HCT116 (cell line): ENCODE measurements around the gene CLASP2.

ENCODE experiments used
- POLR2AphosphoS5 ChIP-seq: IDR thresholded peaks from 2 replicates; pipeline ENCODE4 v1.6.1; 2011; ENCODE audit warnings: mild to moderate bottlenecking, low read depth, low read length, moderate library complexity
- TF ChIP-seq, protein P1 (sequence below), 3 experiments: fragments of 200-600 bp in 1 of 3; sonication (generic) in 1 of 3; IDR thresholded peaks in 2 of 3; conservative IDR thresholded peaks in 1 of 3; 2 replicates each; pipeline ENCODE4 v1.5.1; 2012 to 2017; ENCODE audit warnings: low read depth in 2 of 3, low read length in 2 of 3, antibody characterized with exemption in 1 of 3, borderline replicate concordance in 1 of 3, control low read depth in 1 of 3, mild to moderate bottlenecking in 1 of 3, mixed read lengths in 1 of 3, mixed run types in 1 of 3, moderate library complexity in 1 of 3; ENCODE audit not compliant: insufficient read depth in 1 of 3

DNA sequence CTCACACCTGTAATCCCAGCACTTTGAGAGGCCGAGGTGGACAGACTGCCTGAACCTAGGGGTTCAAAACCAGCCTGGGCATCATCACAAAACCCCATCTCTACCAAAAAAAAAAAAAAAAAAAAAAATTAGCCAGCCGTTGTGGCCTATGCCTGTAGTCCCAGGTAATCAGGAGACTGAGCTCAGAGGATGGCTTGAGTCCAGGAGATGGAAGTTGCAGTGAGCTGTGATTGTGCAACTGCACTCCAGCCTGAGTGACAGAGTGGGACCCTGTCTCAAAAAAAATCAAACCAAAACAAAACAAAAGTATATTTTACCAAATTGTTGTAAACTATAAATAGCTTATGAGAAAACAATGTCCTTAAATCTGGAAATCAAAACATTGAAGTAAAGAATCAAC, 243.2 kb downstream of the CLASP2 start:
- TF ChIP-seq POLR2AphosphoS5: no peak
- TF ChIP-seq, protein P1, sequence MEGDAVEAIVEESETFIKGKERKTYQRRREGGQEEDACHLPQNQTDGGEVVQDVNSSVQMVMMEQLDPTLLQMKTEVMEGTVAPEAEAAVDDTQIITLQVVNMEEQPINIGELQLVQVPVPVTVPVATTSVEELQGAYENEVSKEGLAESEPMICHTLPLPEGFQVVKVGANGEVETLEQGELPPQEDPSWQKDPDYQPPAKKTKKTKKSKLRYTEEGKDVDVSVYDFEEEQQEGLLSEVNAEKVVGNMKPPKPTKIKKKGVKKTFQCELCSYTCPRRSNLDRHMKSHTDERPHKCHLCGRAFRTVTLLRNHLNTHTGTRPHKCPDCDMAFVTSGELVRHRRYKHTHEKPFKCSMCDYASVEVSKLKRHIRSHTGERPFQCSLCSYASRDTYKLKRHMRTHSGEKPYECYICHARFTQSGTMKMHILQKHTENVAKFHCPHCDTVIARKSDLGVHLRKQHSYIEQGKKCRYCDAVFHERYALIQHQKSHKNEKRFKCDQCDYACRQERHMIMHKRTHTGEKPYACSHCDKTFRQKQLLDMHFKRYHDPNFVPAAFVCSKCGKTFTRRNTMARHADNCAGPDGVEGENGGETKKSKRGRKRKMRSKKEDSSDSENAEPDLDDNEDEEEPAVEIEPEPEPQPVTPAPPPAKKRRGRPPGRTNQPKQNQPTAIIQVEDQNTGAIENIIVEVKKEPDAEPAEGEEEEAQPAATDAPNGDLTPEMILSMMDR (IDR thresholded peaks at IDR 0.05 in 2 of 3, conservative IDR thresholded peaks at IDR 0.05 in 1 of 3; ENCODE audit: borderline replicate concordance in 1 of 3, insufficient read depth in 1 of 3, low read depth in 2 of 3, low read length in 2 of 3): no peak
